Retina (tissue), 1 donor: Measurements from ENCODE around the gene VTCN1.

Experiments used
- DNase-seq: peaks from one replicate; pipeline ENCODE4 v3.0.0-alpha.2; 2016

Gene VTCN1

DNA sequence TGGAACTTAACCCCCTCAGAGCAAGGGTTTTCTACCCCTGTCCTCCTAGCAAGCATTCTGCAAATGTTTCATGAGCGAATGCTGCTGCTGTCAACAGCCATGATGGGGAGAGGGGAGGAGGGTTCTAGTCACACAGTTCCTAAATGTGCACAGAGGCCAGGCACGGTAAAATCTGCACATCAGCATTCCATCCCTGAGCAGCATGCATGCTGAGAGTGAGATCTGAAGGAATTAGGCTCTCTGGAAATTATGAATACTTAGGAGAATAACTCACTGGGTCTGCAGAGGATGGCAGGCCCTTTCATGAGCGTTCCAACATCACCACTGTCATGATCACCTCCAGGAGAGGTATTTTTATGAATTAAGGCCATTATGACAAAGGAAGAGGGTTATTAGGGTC is 2.1 kb downstream of the VTCN1 start:
- DNase-seq: no peak

DNA sequence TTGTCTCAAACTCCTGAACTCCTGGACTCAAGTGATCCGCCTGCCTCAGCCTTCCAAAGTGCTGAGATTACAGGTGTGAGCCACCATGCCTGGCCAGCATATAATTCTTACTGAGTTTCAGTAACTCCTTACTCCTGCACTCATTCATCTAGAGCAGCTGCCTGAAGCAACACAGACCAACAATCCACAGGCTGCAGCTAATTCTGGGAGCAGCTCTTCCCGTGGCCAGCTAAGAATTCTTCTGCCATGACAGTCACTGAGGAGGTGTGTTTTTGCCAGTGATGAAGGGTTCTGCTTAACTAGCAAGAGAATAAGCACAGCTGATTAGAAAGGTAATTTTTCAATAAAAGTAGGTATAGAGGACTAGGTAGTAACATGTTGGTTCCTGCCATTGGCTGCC is 5.4 kb downstream of the VTCN1 start:
- no peak for DNase-seq

DNA sequence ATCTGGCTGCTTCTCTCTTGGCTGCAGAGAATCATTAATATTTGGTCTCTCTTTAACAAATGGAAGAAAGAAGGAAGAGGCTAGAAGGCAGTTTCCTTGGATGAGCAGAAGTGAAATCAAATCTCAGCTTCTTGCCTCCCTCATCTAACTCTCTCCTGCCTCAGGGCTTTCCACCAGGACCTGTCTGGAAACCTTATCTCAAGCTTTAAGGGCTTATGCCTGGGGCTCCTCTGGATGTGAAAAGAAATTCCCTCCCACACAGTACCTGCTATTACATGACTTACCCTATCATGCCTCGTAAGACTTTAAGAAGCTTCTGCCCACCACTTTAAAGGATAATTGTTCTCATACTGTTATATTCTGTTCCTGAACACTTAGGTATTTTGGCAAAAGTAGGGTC is 8.9 kb downstream of the VTCN1 start:
- no peak for DNase-seq

DNA sequence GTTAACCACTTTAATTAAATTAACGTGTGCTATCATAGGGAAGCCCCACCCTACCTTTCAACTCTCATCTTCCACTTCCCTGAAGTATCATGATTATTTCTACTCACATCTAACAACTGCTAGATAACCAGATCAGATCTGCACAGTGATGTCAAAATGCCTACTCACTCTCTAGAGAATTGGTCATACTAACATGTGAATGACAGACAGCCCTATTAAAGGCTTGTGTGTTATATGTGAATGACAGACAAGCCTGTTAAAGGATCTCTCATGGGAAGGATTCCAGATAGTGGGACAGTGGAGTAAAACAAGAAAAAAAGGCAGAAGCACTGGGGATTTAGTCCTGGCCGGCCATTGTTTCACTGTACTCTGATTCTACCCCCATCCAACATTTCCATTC is 12.6 kb downstream of the VTCN1 start:
- DNase-seq: no peak

DNA sequence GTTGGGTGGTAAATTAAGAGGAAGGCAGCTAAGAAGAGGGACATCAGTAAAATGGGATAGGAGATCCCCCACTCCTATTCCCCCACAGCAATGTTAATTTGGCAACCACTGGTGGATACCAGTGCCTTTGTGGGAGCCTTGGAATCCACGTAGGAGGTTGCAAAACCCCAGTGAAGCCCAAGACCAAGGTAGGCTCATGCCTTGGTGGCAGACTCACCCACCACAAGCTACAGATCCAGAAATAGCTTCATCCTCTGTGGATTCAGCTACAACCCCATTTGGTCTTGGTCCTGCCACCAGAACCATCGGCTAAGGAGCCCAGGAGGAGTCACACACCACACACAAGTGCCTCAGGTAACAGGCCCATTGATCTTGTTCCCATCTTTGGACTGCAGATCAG is 21.0 kb downstream of the VTCN1 start:
- DNase-seq: no peak

DNA sequence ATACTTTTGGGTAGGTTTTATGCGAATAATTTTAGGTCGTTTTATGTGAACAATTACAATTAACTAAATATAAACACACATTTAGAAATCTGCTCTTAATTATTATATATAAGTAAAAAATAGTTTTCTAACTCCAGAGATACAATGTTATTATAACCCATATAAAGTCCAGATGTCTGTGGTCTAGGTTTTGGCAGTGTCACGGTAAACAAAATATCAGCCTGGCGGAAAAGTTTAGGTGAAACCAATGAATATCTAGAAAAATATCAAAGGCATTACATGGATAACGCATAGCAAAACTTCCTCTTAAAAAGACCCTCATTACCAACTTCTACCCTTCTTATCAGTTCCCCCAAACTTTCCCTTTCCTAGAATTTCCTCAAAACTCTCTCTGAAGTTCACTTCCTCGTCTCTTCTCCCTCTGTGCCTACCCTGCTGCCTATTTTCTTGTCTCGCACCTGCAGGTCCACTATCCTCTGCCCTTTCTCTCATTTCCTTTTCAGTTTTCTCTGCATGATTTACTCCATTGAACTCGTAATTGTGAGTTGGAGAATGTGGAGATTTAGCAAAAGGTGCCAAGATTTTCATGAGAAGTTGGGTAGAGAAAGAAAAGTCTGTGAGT is 21.8 kb downstream of the VTCN1 start:
- DNase-seq: no peak

DNA sequence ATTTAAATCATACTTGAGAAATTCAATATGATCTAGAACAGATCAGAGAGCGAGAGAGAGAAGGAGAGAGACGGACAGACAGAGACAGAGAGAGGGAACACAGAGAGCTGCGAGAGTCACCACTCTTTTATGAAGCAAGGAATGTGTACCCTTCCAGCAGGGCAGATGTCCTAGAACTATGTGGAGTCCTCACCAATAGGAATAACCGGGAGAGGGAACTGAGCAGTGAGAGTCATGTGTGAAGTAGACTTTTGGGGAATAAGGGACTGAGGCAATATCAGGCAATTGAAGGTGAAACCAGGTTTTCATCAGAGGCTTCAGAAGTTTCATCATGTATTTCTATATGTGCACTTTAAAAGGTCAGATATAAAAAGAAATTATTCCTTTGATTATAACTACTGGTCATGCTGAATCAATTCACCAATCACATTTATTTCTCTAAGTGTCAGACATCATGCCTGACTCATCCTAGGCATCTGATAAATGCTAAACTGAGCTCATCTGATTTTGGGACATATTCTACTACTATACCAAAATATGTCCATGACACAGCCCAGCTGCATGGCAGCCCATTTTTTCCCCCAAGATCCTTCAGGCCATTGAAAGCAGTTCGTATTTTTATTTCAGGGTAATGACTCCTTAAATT is 22.4 kb downstream of the VTCN1 start:
- DNase-seq: no peak

DNA sequence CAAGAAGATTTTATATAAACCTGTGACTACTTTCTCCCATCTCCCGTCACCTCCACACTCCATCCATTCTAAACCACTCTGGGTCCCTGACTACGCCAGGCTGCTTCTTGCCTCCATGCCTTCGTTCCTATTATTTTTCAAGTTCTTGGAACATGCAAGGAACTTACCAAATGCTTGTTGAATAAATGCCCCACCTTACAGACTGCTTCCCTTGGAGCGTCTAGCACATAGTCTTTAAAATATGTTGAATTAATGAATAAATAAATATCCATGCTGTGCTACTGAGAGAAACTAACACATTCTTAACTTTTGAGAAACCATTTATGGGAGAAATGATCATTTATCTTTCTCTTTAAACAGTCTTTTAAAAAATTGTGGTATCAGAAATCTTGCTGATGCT is 27.6 kb downstream of the VTCN1 start:
- DNase-seq: no peak

DNA sequence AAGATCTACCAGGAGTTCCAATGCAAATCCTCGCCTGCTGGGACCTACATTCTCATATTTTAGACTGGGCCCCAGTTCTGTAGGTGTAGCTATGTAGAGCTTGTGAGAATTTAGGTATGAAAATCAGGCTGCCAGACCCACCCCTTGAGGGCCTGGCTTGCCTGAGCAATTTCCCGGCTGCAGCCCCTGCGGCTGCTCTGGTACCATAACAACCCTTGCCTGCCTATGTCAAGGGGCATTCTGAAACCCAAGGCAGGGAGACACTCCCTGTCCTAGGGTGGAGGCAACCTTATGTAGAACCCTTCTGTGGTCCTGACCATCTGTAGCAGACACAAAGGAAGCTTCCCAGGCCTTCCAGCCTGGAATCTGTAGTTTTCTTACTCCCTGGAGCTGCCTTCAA is 28.4 kb downstream of the VTCN1 start:
- DNase-seq: no peak

DNA sequence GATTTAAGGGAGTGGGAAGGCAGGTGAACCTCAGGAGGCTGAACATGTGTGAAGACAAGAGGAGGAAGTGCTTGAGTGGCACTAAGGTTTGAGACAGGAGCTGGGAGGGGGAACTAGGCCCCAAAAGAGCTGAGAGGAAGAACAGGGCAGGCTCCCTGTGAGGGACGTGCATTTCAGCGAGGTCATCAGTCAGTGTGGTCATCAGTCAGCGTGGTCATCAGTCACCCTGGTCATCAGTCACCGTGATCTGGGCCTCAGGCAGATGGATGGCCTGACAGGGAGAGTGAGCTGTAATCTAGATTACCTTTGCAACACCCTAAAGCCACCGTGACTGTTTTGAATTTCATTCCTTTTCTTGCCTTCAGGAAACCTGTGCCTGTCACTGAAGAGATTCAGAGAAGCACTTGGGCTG is 29.1 kb downstream of the VTCN1 start:
- DNase-seq: no peak

DNA sequence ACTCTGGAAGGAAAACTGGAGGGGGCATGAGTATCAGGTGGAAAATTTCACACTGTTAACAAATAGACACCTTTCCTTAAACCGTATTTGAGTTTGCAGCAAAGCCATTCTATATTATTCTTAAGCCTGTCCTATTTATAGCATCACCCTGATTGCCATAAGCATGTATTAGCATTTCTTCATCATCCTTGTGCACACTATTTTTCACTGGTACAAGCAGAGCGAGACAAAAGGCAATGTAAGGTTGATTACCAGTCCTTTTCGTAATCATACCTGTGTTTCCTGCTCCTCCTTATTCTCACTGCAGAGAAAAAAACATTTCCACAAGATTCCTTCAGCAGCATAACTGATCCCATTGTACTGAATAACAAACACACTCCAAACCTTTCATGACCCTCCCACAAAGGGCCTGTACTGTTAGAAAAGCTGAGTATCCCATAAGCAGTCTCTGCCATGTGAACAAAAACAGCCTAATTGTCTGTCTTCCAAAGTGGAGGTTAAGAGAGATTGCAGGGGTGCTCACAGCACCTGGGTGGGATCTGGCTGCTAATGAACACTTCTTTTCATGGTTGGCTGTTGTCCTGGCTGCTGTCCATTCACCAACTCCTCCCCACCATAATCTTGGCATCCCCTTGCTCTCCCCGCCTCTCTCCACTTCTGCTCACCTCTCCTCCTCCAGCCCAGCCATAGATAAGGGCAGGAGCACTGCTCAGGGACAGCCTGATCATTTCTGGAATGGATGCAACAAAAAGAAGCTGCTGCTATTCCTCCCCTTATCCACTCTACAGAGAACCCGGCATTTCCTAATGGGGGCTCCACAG is 30.4 kb downstream of the VTCN1 start:
- DNase-seq: no peak

DNA sequence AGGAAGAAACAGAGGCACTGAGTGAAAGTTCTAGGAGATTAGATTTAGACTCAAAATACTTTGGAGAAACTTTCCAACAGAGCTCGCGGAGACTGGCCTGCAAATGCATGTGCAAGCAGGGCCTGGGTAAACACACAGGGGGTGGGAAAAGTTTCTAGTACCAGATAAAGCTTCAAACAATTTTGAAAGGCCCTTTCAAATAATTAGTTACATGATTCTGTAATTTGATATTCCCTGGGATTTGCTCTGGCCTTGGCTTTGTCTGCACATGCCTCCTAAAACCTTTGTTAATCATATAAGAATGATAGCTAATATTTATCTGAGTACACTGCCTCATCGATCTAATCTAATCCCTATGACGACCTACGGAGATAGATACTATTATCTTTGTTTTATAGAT is 31.3 kb downstream of the VTCN1 start:
- no peak for DNase-seq

DNA sequence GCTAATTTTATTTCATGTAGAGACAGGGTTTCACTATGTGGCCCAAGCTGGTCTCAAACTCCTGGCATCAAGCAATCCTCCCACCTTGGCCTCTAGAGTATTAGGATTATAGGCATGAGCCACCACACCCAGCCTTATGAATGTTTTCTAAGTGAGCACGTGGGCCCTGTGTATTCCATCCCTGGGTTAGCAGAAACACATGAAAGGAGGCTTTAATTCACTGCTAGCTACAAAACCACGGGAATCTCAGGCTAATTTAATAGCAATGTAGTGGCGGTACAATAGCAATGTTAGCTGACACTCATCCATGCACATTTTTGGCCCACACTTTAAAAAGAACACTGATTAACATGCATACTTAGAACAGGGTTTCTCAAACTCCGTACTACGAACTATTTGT is 32.0 kb downstream of the VTCN1 start:
- no peak for DNase-seq

DNA sequence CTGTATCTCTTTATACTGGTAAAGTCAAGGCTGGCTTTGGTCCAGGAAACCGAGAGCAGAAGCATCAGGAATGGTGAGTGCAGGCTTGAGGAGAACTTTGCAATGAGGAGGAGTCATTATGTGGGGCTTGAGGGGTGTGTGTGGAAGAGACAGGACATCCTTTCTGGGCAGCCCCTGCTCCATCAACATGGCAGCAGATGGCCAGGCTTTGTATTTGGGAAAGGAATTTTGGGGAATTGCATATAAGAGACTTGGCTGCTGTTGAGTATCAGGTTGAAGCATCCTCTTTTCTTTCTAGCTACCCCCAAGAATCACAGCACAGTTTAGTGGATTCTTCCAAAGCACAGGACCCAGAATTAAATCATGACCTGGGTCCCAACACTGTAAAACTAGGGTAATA is 33.4 kb downstream of the VTCN1 start:
- no peak for DNase-seq

DNA sequence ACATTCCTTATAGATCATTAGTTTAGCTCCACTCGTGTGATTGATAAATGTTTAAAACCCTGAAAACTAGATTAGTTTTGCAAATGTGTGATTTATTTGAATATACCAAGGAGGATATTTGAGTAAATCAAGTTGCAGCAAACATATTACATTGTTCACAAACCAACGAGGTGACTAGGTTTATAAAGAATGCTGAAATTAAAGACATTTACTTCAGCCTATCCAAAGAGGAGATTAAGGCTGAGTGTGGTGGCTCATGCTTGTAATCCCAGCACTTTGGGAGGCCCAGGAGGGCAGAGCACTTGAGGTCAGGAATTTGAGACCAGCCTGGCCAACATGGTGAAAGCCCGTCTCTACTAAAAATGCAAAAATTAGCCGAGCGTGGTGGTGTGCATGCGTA is 34.1 kb downstream of the VTCN1 start:
- DNase-seq: no peak

DNA sequence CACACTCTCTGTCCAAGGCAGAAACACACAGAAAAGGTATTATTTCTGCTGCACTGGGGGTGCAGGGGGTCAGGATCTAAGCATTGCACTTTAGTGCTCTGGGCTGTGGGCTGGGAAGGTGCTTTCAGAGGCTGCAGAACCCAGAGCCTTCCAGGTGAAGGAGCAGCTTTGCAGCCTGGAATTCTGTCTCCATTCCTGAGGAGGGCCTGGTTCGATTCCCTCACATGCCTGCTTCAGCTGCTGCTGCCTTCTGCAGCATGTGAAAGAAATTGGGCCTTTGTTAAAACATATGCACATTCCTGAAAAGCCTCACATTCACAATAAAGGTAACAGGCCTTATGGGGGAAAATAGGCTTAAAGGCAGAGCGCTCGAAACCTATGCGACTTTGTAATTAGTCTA is 35.9 kb downstream of the VTCN1 start:
- DNase-seq: no peak

DNA sequence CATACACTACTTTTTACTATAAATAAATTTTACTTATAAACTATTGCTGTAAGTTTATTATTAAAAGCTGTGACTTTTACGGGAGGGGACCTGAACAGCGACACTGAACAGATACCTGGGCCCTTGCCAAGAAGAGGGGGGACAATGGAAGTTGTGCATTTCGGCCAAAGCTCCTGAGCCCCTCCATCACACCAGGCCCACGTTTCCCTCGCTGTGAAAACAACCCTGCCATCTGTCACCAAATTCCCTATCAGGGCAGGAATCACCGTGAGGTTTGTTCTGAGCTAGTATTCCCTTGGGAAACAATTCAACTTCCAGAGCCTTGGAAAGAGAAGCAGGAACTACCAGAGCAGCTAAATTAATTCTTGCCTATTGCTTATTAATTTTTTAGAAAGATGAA is 37.0 kb downstream of the VTCN1 start:
- DNase-seq: no peak

DNA sequence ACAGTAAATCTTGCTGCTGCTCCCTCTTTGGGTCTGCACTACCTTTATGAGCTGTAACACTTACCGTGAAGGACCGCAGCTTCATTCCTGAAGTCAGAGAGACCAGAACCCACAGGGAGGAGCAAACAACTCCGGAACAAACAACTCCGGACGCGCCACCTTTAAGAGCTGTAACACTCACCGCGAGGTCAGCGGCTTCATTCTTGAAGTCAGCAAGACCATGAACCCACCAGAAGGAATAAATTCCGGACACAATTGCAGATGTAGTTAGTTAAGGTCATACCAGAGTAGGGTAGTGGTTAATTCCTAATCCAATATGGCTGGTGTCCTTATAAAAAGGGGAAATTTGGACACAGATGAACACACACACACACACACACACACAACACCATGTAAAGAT is 37.7 kb downstream of the VTCN1 start:
- no peak for DNase-seq

DNA sequence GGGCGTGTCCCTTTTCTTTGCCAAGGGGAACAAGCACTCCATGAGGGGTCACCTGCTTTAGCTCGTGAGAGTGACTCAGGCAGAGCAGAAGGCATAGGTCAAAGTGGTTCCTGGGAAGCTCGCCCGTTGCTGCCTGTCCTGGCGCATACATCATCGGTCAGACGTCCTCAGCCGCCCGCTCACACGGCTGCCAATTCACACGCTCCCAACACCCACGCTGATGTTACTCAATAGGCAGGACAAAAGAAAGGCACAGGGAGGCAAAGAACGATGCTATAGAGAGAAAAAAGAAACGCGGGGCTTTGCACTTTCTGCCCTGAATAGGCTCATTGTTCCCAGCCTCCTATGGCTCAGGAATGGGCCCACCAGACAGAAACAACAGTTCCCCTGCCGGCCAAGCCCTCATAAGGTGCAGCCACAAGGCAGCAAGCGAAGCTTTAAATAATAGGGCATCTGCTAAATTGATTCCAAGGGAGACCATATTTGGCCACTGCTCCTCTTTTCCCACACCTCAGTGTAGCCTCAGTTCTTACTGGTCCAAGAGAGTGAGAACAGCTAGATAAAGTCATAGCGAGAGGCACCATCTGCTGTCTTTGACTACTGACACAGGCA is 38.7 kb downstream of the VTCN1 start:
- peak; percentile 88 for DNase-seq

DNA sequence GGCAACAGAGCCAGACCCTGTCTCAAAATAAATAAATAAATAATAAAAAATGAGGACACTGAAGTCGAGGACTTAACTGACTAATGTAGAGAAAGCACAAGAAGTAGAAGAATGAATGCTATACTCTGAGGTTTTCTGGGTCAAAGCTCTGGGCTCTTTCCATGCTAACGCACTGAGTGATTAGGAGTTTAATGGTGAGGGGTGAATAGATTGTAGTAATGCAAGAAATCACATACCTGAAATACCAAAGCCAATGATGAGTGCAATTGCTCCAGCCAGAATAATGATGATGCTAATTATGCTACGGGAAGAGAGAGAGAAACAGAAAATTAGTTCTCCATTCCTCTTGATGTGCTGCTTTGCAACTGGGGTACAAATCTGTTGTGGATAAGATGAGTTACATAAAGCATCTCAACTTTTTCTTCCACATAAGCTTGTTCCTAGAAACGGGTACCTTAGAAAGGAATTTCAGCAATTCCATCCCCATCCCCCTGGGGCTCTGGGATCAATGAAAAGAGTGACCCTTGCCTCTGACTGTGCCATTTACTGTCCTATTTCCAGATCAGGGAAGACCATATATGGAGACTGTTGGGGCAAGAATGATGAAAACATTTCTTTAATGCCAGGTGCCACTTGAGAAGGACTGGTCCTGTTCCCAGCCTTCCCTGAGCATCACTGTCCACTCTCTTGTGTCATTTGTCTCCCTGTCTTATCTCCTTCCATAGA is 40.7 kb downstream of the VTCN1 start:
- no peak for DNase-seq

DNA sequence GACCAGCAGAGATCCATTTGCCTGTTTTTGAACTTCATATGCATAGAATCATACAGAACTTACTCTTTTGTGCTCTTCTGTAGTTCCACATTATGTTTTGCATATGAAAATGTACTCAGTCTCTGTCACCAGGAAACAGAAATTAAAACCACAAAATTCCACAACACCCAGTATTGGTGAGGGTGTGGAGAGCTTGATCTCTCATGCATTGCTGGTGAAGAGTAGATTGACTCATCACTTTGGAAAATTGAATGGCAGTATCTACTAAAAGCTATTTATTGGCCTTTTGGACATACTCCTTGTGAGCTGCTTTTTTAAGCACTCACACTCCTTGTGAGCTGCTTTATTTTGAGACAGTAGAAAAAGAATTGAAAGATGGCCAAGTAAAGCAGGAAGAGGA is 43.3 kb downstream of the VTCN1 start:
- DNase-seq: no peak

DNA sequence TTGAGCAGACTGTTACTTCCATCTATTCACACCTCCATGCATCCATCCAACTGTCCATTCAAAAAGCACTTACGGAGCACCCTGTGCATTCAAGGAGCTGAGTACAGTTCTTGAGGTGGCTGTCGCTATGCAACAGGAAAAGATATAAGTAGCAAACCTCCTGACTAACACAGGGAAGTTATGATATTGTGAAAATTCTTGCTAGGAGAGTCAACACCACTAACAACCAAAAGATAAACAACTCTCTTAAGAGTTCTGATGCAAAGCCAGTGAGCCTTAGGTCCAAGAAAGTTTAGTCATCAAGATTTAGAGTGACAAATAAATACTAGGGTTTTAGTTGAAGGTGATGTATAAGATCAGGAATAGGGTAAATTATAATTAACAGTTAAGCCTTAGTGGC is 44.7 kb downstream of the VTCN1 start:
- no peak for DNase-seq

DNA sequence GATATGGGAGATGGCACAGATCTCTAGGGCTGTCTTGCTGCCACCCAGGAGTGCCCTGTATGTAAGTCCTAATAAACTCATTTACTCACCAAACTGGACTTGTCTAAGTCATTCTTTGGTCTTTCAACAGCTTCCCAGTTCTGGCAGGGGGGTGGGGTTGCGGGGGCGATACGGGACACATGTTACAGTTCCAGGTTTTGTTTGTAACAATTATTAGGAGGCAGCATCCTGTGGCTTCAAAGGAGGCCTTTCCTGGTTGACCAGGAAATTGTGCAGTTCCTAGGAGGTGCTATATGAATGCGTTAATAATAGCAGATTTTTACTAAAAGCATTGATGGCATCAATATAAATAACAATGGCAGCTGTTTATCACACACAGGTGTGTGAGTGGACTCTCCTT is 46.5 kb downstream of the VTCN1 start:
- no peak for DNase-seq
